H1 (cell line): Measurements from ENCODE around the gene FKBP1A. TPM values are rescaled to one million over a fixed set of nuclear protein-coding genes. Genes with fewer than 3 reads are reported as not detected.
A peak's percentile ranks its signal among the peaks of the same experiment; 100 is the strongest.

ENCODE experiments used
- CTCF ChIA-PET: fragments of 300-600 bp; sonication (Branson Sonifier 250); formaldehyde crosslinking; loops from one replicate; lab custom pipeline; 2021; ENCODE audit not compliant: partially characterized antibody; lab: Charles Lee
- POLR2A ChIA-PET: fragments of 300-600 bp; sonication (Branson Sonifier 250); formaldehyde crosslinking; loops from one replicate; lab custom pipeline; 2021; ENCODE audit warnings: inconsistent platforms; ENCODE audit not compliant: partially characterized antibody; lab: Charles Lee
- DNase-seq, 2 experiments: peaks; one replicate each; pipeline versions ENCODE4 v3.0.0 to v3.0.0-alpha.2; 2010 to 2022; ENCODE audit warnings: low spot score in 2 of 2, low read depth in 1 of 2, mixed read lengths in 1 of 2
- FAIRE-seq: peaks from 2 replicates; lab custom pipeline; 2011; peaks lifted over from hg19 to GRCh38; lab: Jason Lieb, UNC
- H2AFZ ChIP-seq: 2 replicates; pipeline ENCODE4 v1.8.1; 2012; ENCODE audit warnings: low read length, inconsistent platforms
- H2AK5ac ChIP-seq: 2 replicates; pipeline ENCODE4 v1.6.1; 2013; ENCODE audit warnings: low read depth, low read length
- H2BK120ac ChIP-seq: replicated peaks from 2 replicates; pipeline ENCODE3; 2013; ENCODE audit warnings: low read depth, low read length, inconsistent platforms
- H2BK12ac ChIP-seq: 2 replicates; pipeline ENCODE4 v1.6.1; 2013; ENCODE audit warnings: low read depth, low read length
- H2BK15ac ChIP-seq: 2 replicates; pipeline ENCODE4 v1.6.1; 2013; ENCODE audit warnings: low read length
- H2BK20ac ChIP-seq: 2 replicates; pipeline ENCODE4 v1.6.1; 2013; ENCODE audit warnings: low read length
- H2BK5ac ChIP-seq: 2 replicates; pipeline ENCODE4 v1.6.1; 2013; ENCODE audit warnings: low read depth, low read length
- H3K14ac ChIP-seq: 2 replicates; pipeline ENCODE4 v1.6.1; 2013; ENCODE audit warnings: inconsistent platforms; ENCODE audit not compliant: insufficient read length
- H3K18ac ChIP-seq: 2 replicates; pipeline ENCODE4 v1.6.1; 2013; ENCODE audit warnings: low read length; ENCODE audit errors: extremely low read depth
- H3K23ac ChIP-seq: 2 replicates; pipeline ENCODE4 v1.6.1; 2013; ENCODE audit warnings: inconsistent platforms; ENCODE audit not compliant: insufficient read length
- H3K23me2 ChIP-seq: 2 replicates; pipeline ENCODE4 v1.6.1; 2013; ENCODE audit warnings: low read depth, low read length
- H3K27ac ChIP-seq: 2 replicates; pipeline ENCODE4 v1.6.1; 2011; ENCODE audit warnings: low read depth, low read length, inconsistent platforms
- H3K27me3 ChIP-seq, 4 experiments: replicated peaks in 1 of 4; 1 replicate in 1 of 4; 2 replicates in 3 of 4; pipeline versions ENCODE4 v1.6.1 to v1.8.1; 2011 to 2013; ENCODE audit warnings: low read length in 3 of 4, mild to moderate bottlenecking in 3 of 4, inconsistent platforms in 2 of 4, mixed read lengths in 2 of 4, moderate library complexity in 1 of 4; ENCODE audit not compliant: control insufficient read depth in 3 of 4, insufficient read depth in 3 of 4; ENCODE audit errors: extremely low read depth in 1 of 4
- H3K36me3 ChIP-seq, 4 experiments: 2 replicates each; pipeline versions ENCODE4 v1.6.1 to v1.8.1; 2011 to 2013; ENCODE audit warnings: mild to moderate bottlenecking in 4 of 4, low read length in 3 of 4, moderate library complexity in 2 of 4, control low read depth in 1 of 4, inconsistent platforms in 1 of 4; ENCODE audit not compliant: insufficient read depth in 4 of 4, control insufficient read depth in 2 of 4
- H3K4ac ChIP-seq: replicated peaks from 2 replicates; pipeline ENCODE3; 2013; ENCODE audit warnings: low read length, low read depth, mixed read lengths, inconsistent platforms; ENCODE audit not compliant: insufficient read length
- H3K4me1 ChIP-seq, 4 experiments: replicated peaks in 1 of 4; 1 replicate in 1 of 4; 2 replicates in 3 of 4; pipeline versions ENCODE4 v1.6.1 to v1.8.1; 2011 to 2013; ENCODE audit warnings: low read length in 3 of 4, inconsistent platforms in 2 of 4, mixed read lengths in 1 of 4; ENCODE audit not compliant: insufficient read depth in 4 of 4, control insufficient read depth in 3 of 4
- H3K4me2 ChIP-seq, 2 experiments: 2 replicates each; pipeline versions ENCODE4 v1.6.1 to v1.8.1; 2011 to 2013; ENCODE audit warnings: low read depth in 2 of 2, low read length in 2 of 2, control low read depth in 1 of 2, inconsistent platforms in 1 of 2, mild to moderate bottlenecking in 1 of 2; ENCODE audit not compliant: insufficient read depth in 1 of 2
- H3K4me3 ChIP-seq, 4 experiments: fragments of 200-600, 300-600 bp in 1 of 4; sonication (generic), shearing (Covaris generic), sonication (Bioruptor Twin) in 1 of 4; 2 replicates each; pipeline versions ENCODE4 v1.5.1 to v1.8.1; 2011 to 2016; ENCODE audit warnings: low read length in 4 of 4, low read depth in 3 of 4, control low read depth in 2 of 4, inconsistent platforms in 2 of 4, mild to moderate bottlenecking in 2 of 4, mixed read lengths in 1 of 4, moderate library complexity in 1 of 4; ENCODE audit not compliant: insufficient read depth in 2 of 4; ENCODE audit errors: extremely low read depth in 1 of 4
- H3K56ac ChIP-seq: replicated peaks from 2 replicates; pipeline ENCODE3; 2013; ENCODE audit warnings: low read depth, mild to moderate bottlenecking, mixed read lengths, low read length, inconsistent platforms; ENCODE audit not compliant: insufficient read length
- H3K79me1 ChIP-seq: 2 replicates; pipeline ENCODE4 v1.6.1; 2013; ENCODE audit warnings: low read depth, low read length, control low read depth
- H3K79me2 ChIP-seq, 2 experiments: 2 replicates each; pipeline versions ENCODE4 v1.6.1 to v1.8.1; 2012 to 2013; ENCODE audit warnings: low read length in 2 of 2, mild to moderate bottlenecking in 2 of 2, inconsistent platforms in 1 of 2; ENCODE audit not compliant: insufficient read depth in 2 of 2, control insufficient read depth in 1 of 2
- H3K9ac ChIP-seq, 4 experiments: replicated peaks in 1 of 4; 1 replicate in 1 of 4; 2 replicates in 3 of 4; pipeline versions ENCODE4 v1.6.1 to v1.8.1; 2011 to 2013; ENCODE audit warnings: low read depth in 3 of 4, low read length in 3 of 4, control low read depth in 2 of 4, mild to moderate bottlenecking in 2 of 4, moderate library complexity in 2 of 4, inconsistent platforms in 1 of 4; ENCODE audit errors: extremely low read depth in 1 of 4
- H3K9me3 ChIP-seq, 2 experiments: 2 replicates each; pipeline versions ENCODE4 v1.6.1 to v1.8.1; 2012 to 2013; ENCODE audit warnings: mild to moderate bottlenecking in 2 of 2, moderate library complexity in 2 of 2, control low read depth in 1 of 2, inconsistent platforms in 1 of 2, low read depth in 1 of 2, low read length in 1 of 2, mixed read lengths in 1 of 2; ENCODE audit not compliant: insufficient read depth in 2 of 2
- H4K20me1 ChIP-seq, 2 experiments: replicated peaks in 1 of 2; 2 replicates each; pipeline versions ENCODE3 to v1.8.1; 2011 to 2013; ENCODE audit warnings: inconsistent platforms in 2 of 2, low read length in 2 of 2, mild to moderate bottlenecking in 1 of 2; ENCODE audit not compliant: insufficient read depth in 2 of 2, control insufficient read depth in 1 of 2
- H4K5ac ChIP-seq: 2 replicates; pipeline ENCODE4 v1.6.1; 2013; ENCODE audit warnings: low read length, low read depth, mixed read lengths, inconsistent platforms; ENCODE audit not compliant: insufficient read length
- H4K8ac ChIP-seq: 2 replicates; pipeline ENCODE4 v1.8.0; 2013; ENCODE audit warnings: mild to moderate bottlenecking, moderate library complexity, low read length, inconsistent platforms; ENCODE audit not compliant: insufficient read depth; ENCODE audit errors: extremely low read depth
- H4K91ac ChIP-seq: replicated peaks from 2 replicates; pipeline ENCODE3; 2013; ENCODE audit warnings: low read length, mixed read lengths, inconsistent platforms; ENCODE audit not compliant: insufficient read length
- ATF3 ChIP-seq: IDR thresholded peaks from 2 replicates; pipeline ENCODE4 v1.6.1; 2011; ENCODE audit warnings: low read depth, mild to moderate bottlenecking, low read length; ENCODE audit not compliant: insufficient read depth
- POU5F1 ChIP-seq: IDR thresholded peaks from 2 replicates; pipeline ENCODE4 v1.6.1; 2011; ENCODE audit warnings: low read depth, mild to moderate bottlenecking, low read length, moderate library complexity
- WGBS, 2 experiments: shearing (Covaris generic) in 1 of 2; methylation state at CpG; one replicate each; pipeline versions ENCODE4 v1.1.6 to v1.1.7; 2013 to 2015; ENCODE audit warnings: low lambda C conversion rate in 2 of 2, mixed read lengths in 2 of 2, inconsistent platforms in 1 of 2, low coverage in 1 of 2, missing lambda C conversion rate in 1 of 2; ENCODE audit not compliant: insufficient replicate concordance in 2 of 2, insufficient coverage in 1 of 2, insufficient read length in 1 of 2; ENCODE audit errors: extremely low coverage in 1 of 2, missing lambda C conversion rate in 1 of 2; 5-methylcytosine and 5-hydroxymethylcytosine counted together
- polyA plus RNA-seq, 7 experiments: library from polyadenylated mRNA; depleted of rRNA in 3 of 7; stranded (reverse) in 5 of 7; unstranded in 2 of 7; fragments of >200 nt in 5 of 7; fragments of 200-250 nt in 2 of 7; gene quantifications; 1 replicate in 5 of 7; 2 replicates in 1 of 7; 4 replicates in 1 of 7; pipeline versions ENCODE4 v1.2.1 to v1.2.3, GENCODE V29; 2011 to 2013; ENCODE audit warnings: missing spikeins in 2 of 7, mixed read lengths in 2 of 7
- total RNA-seq: library from RNA; stranded (reverse); fragmentation: NEBNext Ultra II Directional; extraction: Animal tissue kit (Norgen Biotek cat#: 25700); gene quantifications from 2 replicates; pipeline ENCODE4 v1.2.1, GENCODE V29; 2021

Gene FKBP1A
- total and polyA plus RNA-seq, 2 of the 8 experiments (the other 6 are each of a cell fraction or from before 2014, with no cell fraction given) = 250 to 685 TPM

- Histone ChIP-seq H2BK20ac (no peak overlapping the region), H2BK15ac (no peak overlapping the region), H2BK12ac (no peak overlapping the region), H3K9ac (no peak overlapping the region), H4K8ac (peak overlapping the region; percentile 74; the same call in 1 of the 2 replicates), H3K36me3 (peaks cover 0 to 12% (median 1%) of the 10 kb centered on the region in 4 experiments; a peak in 4 of 8 replicates)
- no peak for DNase-seq
- TF ChIP-seq POU5F1 (no peak), ATF3 (no peak)
- TF ChIP-seq, all 59 proteins: peak for 0
- H3K79me1 ChIP-seq = no peaks in the 10 kb centered on the region
- H4K5ac ChIP-seq = no peak overlapping the region
- H3K27ac ChIP-seq = no peak overlapping the region
- H3K9me3 ChIP-seq = no peaks in the 10 kb centered on the region
- H3K14ac ChIP-seq = no peak overlapping the region
- H3K4me1 ChIP-seq = no peaks in the 10 kb centered on the region
- no peaks in the 10 kb centered on the region for H3K27me3 ChIP-seq
- no peak overlapping the region for H3K18ac ChIP-seq
- no peak overlapping the region for H3K4ac ChIP-seq
- no peak overlapping the region for H2AFZ ChIP-seq
- FAIRE-seq = no peak
- ChIA-PET POLR2A (interaction anchor here (1.0 kb wide), 1 partner anchor 22 kb away, joined by 3 read pairs; no protein-coding TSS in a partner anchor), CTCF (interaction anchor here (0.8 to 1.6 kb wide), 5 partner anchors 9 to 111 kb away, joined by 3 to 4 read pairs (median 3); no protein-coding TSS in a partner anchor)
- H3K56ac ChIP-seq = no peak overlapping the region
- H3K23me2 ChIP-seq = no peaks in the 10 kb centered on the region
- H3K79me2 ChIP-seq = no peaks in the 10 kb centered on the region
- H3K4me2 ChIP-seq = no peak overlapping the region
- no peak overlapping the region for H2AK5ac ChIP-seq
- no peak overlapping the region for H3K4me3 ChIP-seq
- no peak overlapping the region for H4K91ac ChIP-seq
- WGBS, 2 experiments = 82% methylated on average over 9 of the region's 9 CpGs; no CpG with 5 or more reads in 1 of the 2 experiments
- no peak overlapping the region for H2BK120ac ChIP-seq
- no peak overlapping the region for H3K23ac ChIP-seq
- no peak overlapping the region for H2BK5ac ChIP-seq
- H4K20me1 ChIP-seq = no peaks in the 10 kb centered on the region
These were observed 34.8 kb downstream of the FKBP1A start for GRCh38 chr20:1357921-1358671.
